ENCODE measurements around the gene ID3. TPM values are rescaled to one million over a fixed set of nuclear protein-coding genes. Genes with fewer than 3 reads are reported as not detected.

The ID3 gene
- total RNA-seq, 1 experiment from 2014 or later = 10.4 TPM

DNA sequence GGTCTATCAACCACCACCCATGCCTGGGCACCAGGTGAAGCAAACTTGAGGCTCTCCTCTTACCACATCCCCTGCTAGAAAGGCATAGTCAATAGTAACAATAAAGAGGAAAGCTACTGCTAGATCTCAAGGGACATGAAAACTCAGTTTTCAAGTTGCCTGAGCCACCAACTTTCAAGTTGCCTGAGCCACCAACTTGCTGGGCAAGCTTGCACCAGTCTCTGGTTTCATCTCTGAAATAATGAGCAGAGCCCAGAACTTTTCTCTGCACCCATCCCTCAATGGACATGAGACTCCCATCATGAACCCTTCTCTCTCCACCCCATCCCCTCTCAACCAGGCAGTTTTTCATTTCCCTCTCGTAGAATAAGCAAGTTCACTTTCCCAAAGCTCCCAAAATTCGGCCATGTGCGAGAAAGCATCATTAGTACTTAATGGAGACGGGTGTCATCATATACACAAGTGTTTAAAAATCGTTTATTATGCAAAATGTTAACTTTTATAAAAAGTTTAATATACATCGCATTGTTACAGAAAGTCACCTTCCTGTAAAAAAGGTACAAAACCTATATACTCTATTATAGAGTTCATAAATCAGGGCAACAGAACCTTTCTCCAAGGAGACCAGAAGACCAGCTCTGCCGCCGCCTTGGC lies 1.7 kb downstream of the ID3 start:
- intact Hi-C loops (cut with micrococcal nuclease; ENCODE audit: unreplicated experiment) = loop anchor here (2.0 kb wide), 2 partner anchors 19 to 77 kb away; no protein-coding TSS in a partner anchor
- Histone ChIP-seq H4K20me1 (ENCODE audit: insufficient read depth) (no peaks in the 10 kb centered on the region), H3K4me3 (peak overlapping the region; percentile 67), H3K9me2 (ENCODE audit: insufficient read depth) (no peaks in the 10 kb centered on the region), H3K9me3 (ENCODE audit: insufficient read depth, low read depth) (no peaks in the 10 kb centered on the region), H3K79me2 (ENCODE audit: low read depth) (peaks cover 23% of the 10 kb centered on the region), H2AFZ (no peak overlapping the region), H3K4me1 (replicated peaks; ENCODE audit: insufficient read depth) (peaks cover 49% of the 10 kb centered on the region), H3K36me3 (ENCODE audit: low read depth) (no peaks in the 10 kb centered on the region), H3K27me3 (ENCODE audit: insufficient read depth, low read depth) (no peaks in the 10 kb centered on the region), H3K4me2 (peak overlapping the region; percentile 89), H3K27ac (peak overlapping the region; percentile 96), H3F3A (ENCODE audit: insufficient read depth, low read depth) (peaks cover 43% of the 10 kb centered on the region)
- no peak for DNase-seq
- CTCF ChIA-PET = interaction anchor here (0.6 to 0.9 kb wide), 2 partner anchors 19 to 34 kb away, joined by 3 to 6 read pairs; no protein-coding TSS in a partner anchor
- no peak for TF ChIP-seq EZH2 (IDR thresholded peaks at IDR 0.05; ENCODE audit: low read depth)
- TF ChIP-seq, protein P1, sequence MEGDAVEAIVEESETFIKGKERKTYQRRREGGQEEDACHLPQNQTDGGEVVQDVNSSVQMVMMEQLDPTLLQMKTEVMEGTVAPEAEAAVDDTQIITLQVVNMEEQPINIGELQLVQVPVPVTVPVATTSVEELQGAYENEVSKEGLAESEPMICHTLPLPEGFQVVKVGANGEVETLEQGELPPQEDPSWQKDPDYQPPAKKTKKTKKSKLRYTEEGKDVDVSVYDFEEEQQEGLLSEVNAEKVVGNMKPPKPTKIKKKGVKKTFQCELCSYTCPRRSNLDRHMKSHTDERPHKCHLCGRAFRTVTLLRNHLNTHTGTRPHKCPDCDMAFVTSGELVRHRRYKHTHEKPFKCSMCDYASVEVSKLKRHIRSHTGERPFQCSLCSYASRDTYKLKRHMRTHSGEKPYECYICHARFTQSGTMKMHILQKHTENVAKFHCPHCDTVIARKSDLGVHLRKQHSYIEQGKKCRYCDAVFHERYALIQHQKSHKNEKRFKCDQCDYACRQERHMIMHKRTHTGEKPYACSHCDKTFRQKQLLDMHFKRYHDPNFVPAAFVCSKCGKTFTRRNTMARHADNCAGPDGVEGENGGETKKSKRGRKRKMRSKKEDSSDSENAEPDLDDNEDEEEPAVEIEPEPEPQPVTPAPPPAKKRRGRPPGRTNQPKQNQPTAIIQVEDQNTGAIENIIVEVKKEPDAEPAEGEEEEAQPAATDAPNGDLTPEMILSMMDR (conservative IDR thresholded peaks at IDR 0.05) = no peak
- POLR2A ChIA-PET (ENCODE audit: unreplicated experiment) = no interaction called here
- BruUV-seq (replicated peaks) = no TSS peak

DNA sequence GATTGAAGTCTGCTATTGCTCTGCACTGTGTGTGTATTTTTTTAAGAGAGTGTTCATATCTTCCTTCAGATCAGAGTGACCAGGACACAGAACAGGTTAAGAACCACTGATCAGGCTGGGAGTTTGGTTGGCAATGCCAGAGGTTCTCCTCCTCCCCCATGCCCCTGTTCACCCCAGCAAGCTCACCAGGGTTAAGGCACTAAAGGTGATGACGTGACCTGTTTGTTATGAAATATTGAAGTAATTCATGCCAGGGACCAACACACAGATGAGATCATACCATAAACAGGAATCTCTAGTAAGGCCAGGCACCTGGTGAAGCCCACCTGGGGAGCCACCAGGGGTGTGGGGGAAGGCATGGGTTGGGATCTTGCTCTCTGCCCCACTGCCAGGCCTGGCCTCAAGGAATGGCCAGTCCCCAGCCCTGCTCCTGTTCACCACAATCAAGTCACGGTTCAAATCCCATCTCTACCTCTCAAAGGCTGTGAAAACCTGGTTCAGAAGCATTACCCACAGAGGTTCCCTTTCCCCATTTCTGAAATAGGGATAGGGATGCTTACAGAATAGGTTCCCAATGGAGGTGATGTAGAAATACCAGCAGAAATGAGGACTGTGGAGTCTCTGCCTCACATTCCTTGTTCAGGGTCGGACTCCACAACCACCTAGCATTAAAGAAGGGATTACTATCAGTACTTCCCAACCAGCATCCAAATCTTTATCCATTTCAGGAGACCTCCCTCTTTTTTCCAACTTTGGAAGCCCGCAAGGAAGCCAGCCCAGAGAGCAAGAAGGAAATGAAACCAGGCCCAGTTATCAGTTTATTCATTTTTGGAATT lies 2.4 kb downstream of the ID3 start:
- no TSS peak for BruUV-seq (replicated peaks)
- DNase-seq = peak; percentile 42 to 85
- Histone ChIP-seq H3K9me3 (ENCODE audit: insufficient read depth, low read depth) (no peaks in the 10 kb centered on the region), H2AFZ (no peak overlapping the region), H3F3A (ENCODE audit: insufficient read depth, low read depth) (peaks cover 41% of the 10 kb centered on the region), H3K4me1 (replicated peaks; ENCODE audit: insufficient read depth) (peaks cover 45% of the 10 kb centered on the region), H3K9me2 (ENCODE audit: insufficient read depth) (no peaks in the 10 kb centered on the region), H4K20me1 (ENCODE audit: insufficient read depth) (no peaks in the 10 kb centered on the region), H3K4me3 (peak overlapping the region; percentile 67; the same call in 1 of the 2 replicates), H3K36me3 (ENCODE audit: low read depth) (no peaks in the 10 kb centered on the region), H3K4me2 (peak overlapping the region; percentile 89), H3K27me3 (ENCODE audit: insufficient read depth, low read depth) (no peaks in the 10 kb centered on the region), H3K27ac (peak overlapping the region; percentile 96), H3K79me2 (ENCODE audit: low read depth) (peaks cover 23% of the 10 kb centered on the region)
- ChIA-PET CTCF (interaction anchor here (1.3 kb wide), 1 partner anchor 80 kb away, joined by 6 read pairs; no protein-coding TSS in a partner anchor), POLR2A (ENCODE audit: unreplicated experiment) (interaction anchor here (0.7 kb wide), 2 partner anchors 20 to 25 kb away, joined by 3 read pairs; no protein-coding TSS in a partner anchor)
- intact Hi-C loops (cut with micrococcal nuclease; ENCODE audit: unreplicated experiment) = loop anchor here (1.0 to 2.0 kb wide), 2 partner anchors 28 to 78 kb away; no protein-coding TSS in a partner anchor
- TF ChIP-seq, protein P1 (conservative IDR thresholded peaks at IDR 0.05) = no peak
- no peak for TF ChIP-seq EZH2 (IDR thresholded peaks at IDR 0.05; ENCODE audit: low read depth)

DNA sequence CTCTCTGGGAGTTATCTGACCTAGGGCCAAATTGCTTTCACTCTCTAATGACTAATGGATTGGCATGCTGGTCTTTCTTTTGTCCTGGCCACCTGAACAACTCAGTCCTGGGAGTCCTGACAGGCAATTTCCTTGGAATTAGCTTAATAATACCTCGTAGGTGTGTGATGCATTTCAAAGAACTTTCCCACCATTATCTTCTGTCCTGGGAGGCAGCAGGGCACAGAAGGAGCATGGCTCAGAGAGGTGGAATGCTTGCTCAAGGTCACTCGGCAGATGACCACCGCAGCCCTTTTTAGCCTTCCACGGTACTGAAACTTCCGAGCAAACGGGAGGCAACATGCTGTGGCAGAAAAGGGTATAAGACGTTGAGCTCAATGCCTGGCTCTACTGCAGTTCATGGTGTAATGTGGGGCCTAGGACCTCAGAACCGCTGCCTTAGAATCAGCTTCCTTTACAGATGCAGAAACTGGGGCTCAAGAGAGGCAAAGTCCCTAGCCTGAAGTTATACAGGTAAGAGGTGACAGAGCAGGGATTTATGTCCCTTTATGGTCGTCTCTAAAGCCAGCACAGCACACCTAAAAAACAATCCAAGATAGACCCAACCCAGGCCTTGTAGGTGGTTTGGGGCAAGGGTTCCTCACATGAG lies 3.2 kb downstream of the ID3 start:
- H3K36me3 ChIP-seq (ENCODE audit: low read depth) = no peaks in the 10 kb centered on the region
- BruUV-seq (replicated peaks) = no TSS peak
- H3K4me1 ChIP-seq (replicated peaks; ENCODE audit: insufficient read depth) = peaks cover 45% of the 10 kb centered on the region
- POLR2A ChIA-PET (ENCODE audit: unreplicated experiment) = interaction anchor here (0.6 to 0.9 kb wide), 8 partner anchors 19 to 79 kb away, joined by 3 to 8 read pairs (median 4); partner anchors contain the start of gene E2F2
- DNase-seq = peak; percentile 47 to 94
- no peaks in the 10 kb centered on the region for H3K9me3 ChIP-seq (ENCODE audit: insufficient read depth, low read depth)
- peaks cover 40% of the 10 kb centered on the region for H3F3A ChIP-seq (ENCODE audit: insufficient read depth, low read depth)
- intact Hi-C loops (cut with micrococcal nuclease; ENCODE audit: unreplicated experiment) = loop anchor here (1.0 to 2.0 kb wide), 2 partner anchors 29 to 79 kb away; no protein-coding TSS in a partner anchor
- peaks cover 23% of the 10 kb centered on the region for H3K79me2 ChIP-seq (ENCODE audit: low read depth)
- no peaks in the 10 kb centered on the region for H3K27me3 ChIP-seq (ENCODE audit: insufficient read depth, low read depth)
- H2AFZ ChIP-seq = no peak overlapping the region
- CTCF ChIA-PET = interaction anchor here (1.3 kb wide), 1 partner anchor 81 kb away, joined by 6 read pairs; no protein-coding TSS in a partner anchor
- H3K4me2 ChIP-seq = peak overlapping the region; percentile 89
- peak overlapping the region; percentile 96 for H3K27ac ChIP-seq
- H3K4me3 ChIP-seq = peak overlapping the region; percentile 32; the same call in 1 of the 2 replicates
- H3K9me2 ChIP-seq (ENCODE audit: insufficient read depth) = no peaks in the 10 kb centered on the region
- no peaks in the 10 kb centered on the region for H4K20me1 ChIP-seq (ENCODE audit: insufficient read depth)
- no peak for TF ChIP-seq EZH2 (IDR thresholded peaks at IDR 0.05; ENCODE audit: low read depth)
- TF ChIP-seq, protein P1 (conservative IDR thresholded peaks at IDR 0.05) = no peak

Measured in PC-9 (cell line).